ENCODE results near the gene PTPRE. TPM values are rescaled to one million over a fixed set of nuclear protein-coding genes. Genes with fewer than 3 reads are reported as not detected.

The PTPRE gene
- total and polyA plus RNA-seq, 4 donors = 1.5 to 12.5 (median 3.7) TPM

DNA sequence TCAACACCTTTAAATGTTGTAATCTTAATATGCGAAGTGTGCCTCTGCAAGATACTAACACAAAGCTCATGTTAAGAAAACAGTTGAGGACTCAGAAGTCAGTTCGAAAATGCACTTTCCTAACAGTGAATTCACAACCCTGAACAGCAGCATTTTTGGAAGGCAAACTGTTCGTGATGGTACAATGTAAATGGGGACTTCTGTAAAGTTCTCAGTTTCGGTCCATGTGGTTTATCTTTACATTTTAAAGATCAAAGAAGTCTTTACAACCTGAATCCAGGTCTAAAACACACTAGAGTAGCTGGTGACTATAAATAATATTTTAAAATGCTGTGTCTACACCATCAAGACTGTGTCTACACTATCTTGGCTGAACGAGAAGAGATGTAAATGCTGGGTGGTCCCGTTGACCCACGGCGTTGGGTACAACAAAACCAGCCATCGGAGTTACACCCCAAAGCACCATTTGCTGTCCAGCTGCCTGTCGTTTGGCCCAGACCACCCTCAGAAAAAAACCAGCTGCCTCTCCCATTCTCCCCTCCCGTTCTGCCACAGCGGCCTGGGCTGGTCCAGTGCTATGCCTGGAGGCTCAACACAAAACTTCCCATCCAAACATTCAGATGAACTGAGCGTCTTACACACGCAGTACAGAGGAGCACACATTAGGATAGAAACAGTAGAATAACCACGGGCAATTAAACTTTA is 176.4 kb downstream of the PTPRE start:
- no peak for DNase-seq (ENCODE audit: low spot score)
- Histone ChIP-seq H3K27me3 (ENCODE audit: control insufficient read depth in 4 of 4, insufficient read depth in 4 of 4, low read length in 3 of 4) (peaks cover 0 to 3% (median 0%) of the 10 kb centered on the region in 4 donors), H3K27ac (ENCODE audit: low read depth in 1 of 2, low read length in 2 of 2) (no peak overlapping the region), H3K4me1 (ENCODE audit: control insufficient read depth in 4 of 4, insufficient read depth in 4 of 4, low read length in 3 of 4) (no peaks in the 10 kb centered on the region), H3K9ac (ENCODE audit: low read depth in 1 of 2, low read length in 2 of 2) (no peak overlapping the region), H3K36me3 (ENCODE audit: control insufficient read depth in 4 of 4, insufficient read depth in 3 of 4, low read depth in 1 of 4, low read length in 3 of 4) (peaks cover 0 to 9% (median 0%) of the 10 kb centered on the region in 4 donors), H3K4me3 (ENCODE audit: low read depth in 1 of 3, low read length in 3 of 3) (no peak overlapping the region), H3K9me3 (ENCODE audit: control insufficient read depth in 4 of 4, low read length in 3 of 4) (no peaks in the 10 kb centered on the region)
- TF ChIP-seq RXRA (IDR thresholded peaks at IDR 0.05) (no peak), HNF4A (conservative IDR thresholded peaks at IDR 0.05) (no peak)
- 88% methylated on average over 15 of the region's 15 CpGs for WGBS

DNA sequence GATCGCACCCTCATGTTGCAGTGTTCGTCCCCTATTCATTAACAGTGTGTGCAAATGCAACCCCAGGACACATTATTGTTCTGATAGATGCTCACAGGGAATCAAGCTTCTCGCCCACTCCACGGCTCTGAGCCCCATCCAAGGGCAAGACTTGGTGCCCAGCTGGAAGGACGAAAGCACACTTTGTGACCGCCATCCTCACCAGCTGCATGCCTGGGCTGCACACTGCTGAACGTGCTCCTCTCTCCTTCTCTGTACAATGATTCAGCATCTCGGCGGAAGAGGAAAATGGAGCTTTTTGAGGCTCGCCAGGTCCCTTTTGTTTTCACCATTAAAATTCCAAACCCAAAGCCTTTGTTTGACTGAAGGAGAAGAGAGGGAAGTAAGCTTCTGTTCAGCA is 177.5 kb downstream of the PTPRE start:
- no peaks in the 10 kb centered on the region for H3K9me3 ChIP-seq (ENCODE audit: control insufficient read depth in 4 of 4, low read length in 3 of 4)
- peaks cover 0 to 9% (median 0%) of the 10 kb centered on the region in 4 donors for H3K36me3 ChIP-seq (ENCODE audit: control insufficient read depth in 4 of 4, insufficient read depth in 3 of 4, low read depth in 1 of 4, low read length in 3 of 4)
- TF ChIP-seq, protein P1, sequence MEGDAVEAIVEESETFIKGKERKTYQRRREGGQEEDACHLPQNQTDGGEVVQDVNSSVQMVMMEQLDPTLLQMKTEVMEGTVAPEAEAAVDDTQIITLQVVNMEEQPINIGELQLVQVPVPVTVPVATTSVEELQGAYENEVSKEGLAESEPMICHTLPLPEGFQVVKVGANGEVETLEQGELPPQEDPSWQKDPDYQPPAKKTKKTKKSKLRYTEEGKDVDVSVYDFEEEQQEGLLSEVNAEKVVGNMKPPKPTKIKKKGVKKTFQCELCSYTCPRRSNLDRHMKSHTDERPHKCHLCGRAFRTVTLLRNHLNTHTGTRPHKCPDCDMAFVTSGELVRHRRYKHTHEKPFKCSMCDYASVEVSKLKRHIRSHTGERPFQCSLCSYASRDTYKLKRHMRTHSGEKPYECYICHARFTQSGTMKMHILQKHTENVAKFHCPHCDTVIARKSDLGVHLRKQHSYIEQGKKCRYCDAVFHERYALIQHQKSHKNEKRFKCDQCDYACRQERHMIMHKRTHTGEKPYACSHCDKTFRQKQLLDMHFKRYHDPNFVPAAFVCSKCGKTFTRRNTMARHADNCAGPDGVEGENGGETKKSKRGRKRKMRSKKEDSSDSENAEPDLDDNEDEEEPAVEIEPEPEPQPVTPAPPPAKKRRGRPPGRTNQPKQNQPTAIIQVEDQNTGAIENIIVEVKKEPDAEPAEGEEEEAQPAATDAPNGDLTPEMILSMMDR (IDR thresholded peaks at IDR 0.05; ENCODE audit: low read depth, low read length, missing input control) = no peak
- TF ChIP-seq TAF1 (conservative IDR thresholded peaks at IDR 0.05) (no peak), NR2F2 (IDR thresholded peaks at IDR 0.05) (no peak), RXRA (IDR thresholded peaks at IDR 0.05) (no peak), HNF4G (IDR thresholded peaks at IDR 0.05) (no peak), YY1 (IDR thresholded peaks at IDR 0.05) (no peak), GABPA (IDR thresholded peaks at IDR 0.05 in 1 of 2, conservative IDR thresholded peaks at IDR 0.05 in 1 of 2) (no peak), FOXA1 (IDR thresholded peaks at IDR 0.05) (no peak), JUND (IDR thresholded peaks at IDR 0.05) (no peak), EGR1 (IDR thresholded peaks at IDR 0.05; ENCODE audit: low read depth in 2 of 2) (no peak), HNF4A (conservative IDR thresholded peaks at IDR 0.05) (no peak), FOXA2 (IDR thresholded peaks at IDR 0.05) (no peak), SP1 (IDR thresholded peaks at IDR 0.05) (no peak)
- TF ChIP-seq, protein P2, sequence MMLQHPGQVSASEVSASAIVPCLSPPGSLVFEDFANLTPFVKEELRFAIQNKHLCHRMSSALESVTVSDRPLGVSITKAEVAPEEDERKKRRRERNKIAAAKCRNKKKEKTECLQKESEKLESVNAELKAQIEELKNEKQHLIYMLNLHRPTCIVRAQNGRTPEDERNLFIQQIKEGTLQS (IDR thresholded peaks at IDR 0.05) = no peak
- TF ChIP-seq, protein P3, sequence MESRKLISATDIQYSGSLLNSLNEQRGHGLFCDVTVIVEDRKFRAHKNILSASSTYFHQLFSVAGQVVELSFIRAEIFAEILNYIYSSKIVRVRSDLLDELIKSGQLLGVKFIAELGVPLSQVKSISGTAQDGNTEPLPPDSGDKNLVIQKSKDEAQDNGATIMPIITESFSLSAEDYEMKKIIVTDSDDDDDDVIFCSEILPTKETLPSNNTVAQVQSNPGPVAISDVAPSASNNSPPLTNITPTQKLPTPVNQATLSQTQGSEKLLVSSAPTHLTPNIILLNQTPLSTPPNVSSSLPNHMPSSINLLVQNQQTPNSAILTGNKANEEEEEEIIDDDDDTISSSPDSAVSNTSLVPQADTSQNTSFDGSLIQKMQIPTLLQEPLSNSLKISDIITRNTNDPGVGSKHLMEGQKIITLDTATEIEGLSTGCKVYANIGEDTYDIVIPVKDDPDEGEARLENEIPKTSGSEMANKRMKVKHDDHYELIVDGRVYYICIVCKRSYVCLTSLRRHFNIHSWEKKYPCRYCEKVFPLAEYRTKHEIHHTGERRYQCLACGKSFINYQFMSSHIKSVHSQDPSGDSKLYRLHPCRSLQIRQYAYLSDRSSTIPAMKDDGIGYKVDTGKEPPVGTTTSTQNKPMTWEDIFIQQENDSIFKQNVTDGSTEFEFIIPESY (IDR thresholded peaks at IDR 0.05) = no peak
- TF ChIP-seq, protein P4, sequence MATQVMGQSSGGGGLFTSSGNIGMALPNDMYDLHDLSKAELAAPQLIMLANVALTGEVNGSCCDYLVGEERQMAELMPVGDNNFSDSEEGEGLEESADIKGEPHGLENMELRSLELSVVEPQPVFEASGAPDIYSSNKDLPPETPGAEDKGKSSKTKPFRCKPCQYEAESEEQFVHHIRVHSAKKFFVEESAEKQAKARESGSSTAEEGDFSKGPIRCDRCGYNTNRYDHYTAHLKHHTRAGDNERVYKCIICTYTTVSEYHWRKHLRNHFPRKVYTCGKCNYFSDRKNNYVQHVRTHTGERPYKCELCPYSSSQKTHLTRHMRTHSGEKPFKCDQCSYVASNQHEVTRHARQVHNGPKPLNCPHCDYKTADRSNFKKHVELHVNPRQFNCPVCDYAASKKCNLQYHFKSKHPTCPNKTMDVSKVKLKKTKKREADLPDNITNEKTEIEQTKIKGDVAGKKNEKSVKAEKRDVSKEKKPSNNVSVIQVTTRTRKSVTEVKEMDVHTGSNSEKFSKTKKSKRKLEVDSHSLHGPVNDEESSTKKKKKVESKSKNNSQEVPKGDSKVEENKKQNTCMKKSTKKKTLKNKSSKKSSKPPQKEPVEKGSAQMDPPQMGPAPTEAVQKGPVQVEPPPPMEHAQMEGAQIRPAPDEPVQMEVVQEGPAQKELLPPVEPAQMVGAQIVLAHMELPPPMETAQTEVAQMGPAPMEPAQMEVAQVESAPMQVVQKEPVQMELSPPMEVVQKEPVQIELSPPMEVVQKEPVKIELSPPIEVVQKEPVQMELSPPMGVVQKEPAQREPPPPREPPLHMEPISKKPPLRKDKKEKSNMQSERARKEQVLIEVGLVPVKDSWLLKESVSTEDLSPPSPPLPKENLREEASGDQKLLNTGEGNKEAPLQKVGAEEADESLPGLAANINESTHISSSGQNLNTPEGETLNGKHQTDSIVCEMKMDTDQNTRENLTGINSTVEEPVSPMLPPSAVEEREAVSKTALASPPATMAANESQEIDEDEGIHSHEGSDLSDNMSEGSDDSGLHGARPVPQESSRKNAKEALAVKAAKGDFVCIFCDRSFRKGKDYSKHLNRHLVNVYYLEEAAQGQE (IDR thresholded peaks at IDR 0.05) = no peak
- TF ChIP-seq, protein P5, sequence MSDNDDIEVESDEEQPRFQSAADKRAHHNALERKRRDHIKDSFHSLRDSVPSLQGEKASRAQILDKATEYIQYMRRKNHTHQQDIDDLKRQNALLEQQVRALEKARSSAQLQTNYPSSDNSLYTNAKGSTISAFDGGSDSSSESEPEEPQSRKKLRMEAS (IDR thresholded peaks at IDR 0.05) = no peak
- no peak for DNase-seq (ENCODE audit: low spot score)
- no peaks in the 10 kb centered on the region for H3K4me1 ChIP-seq (ENCODE audit: control insufficient read depth in 4 of 4, insufficient read depth in 4 of 4, low read length in 3 of 4)
- no peak overlapping the region for H3K9ac ChIP-seq (ENCODE audit: low read depth in 1 of 2, low read length in 2 of 2)
- H3K4me3 ChIP-seq (ENCODE audit: low read depth in 1 of 3, low read length in 3 of 3) = no peak overlapping the region
- peaks cover 0 to 2% (median 0%) of the 10 kb centered on the region in 4 donors for H3K27me3 ChIP-seq (ENCODE audit: control insufficient read depth in 4 of 4, insufficient read depth in 4 of 4, low read length in 3 of 4)
- H3K27ac ChIP-seq (ENCODE audit: low read depth in 1 of 2, low read length in 2 of 2) = no peak overlapping the region
- WGBS = 92% methylated on average over 10 of the region's 10 CpGs

Data from liver (tissue), 9 donors.